Spinal cord (tissue), 10 donors: ENCODE data around the gene LRRC27. TPM values are rescaled to one million over a fixed set of nuclear protein-coding genes. Genes with fewer than 3 reads are reported as not detected.

Source experiments
- DNase-seq, 6 donors: peaks; one replicate each; pipeline versions ENCODE4 v3.0.0 to v3.0.0-alpha.2; 2013 to 2015; ENCODE audit warnings: low spot score in 6 of 6, low read depth in 4 of 6
- H3K27ac ChIP-seq: one replicate; pipeline ENCODE4 v1.5.1; 2013; ENCODE audit warnings: low read depth, low read length, control low read depth
- H3K27me3 ChIP-seq: one replicate; pipeline ENCODE4 v1.6.1; 2013; ENCODE audit warnings: low read length; ENCODE audit not compliant: control insufficient read depth, insufficient read depth
- H3K36me3 ChIP-seq: one replicate; pipeline ENCODE4 v1.6.1; 2013; ENCODE audit warnings: low read length; ENCODE audit not compliant: control insufficient read depth, insufficient read depth
- H3K4me1 ChIP-seq: one replicate; pipeline ENCODE4 v1.6.1; 2013; ENCODE audit warnings: low read length; ENCODE audit not compliant: control insufficient read depth, insufficient read depth
- H3K4me3 ChIP-seq: one replicate; pipeline ENCODE4 v1.5.1; 2013; ENCODE audit warnings: low read depth, low read length, control low read depth
- H3K9me3 ChIP-seq: one replicate; pipeline ENCODE4 v1.6.1; 2013; ENCODE audit warnings: low read length; ENCODE audit not compliant: control insufficient read depth, insufficient read depth
- WGBS: methylation state at CpG from one replicate; pipeline ENCODE4 v1.1.5; 2013; ENCODE audit warnings: missing lambda C conversion rate; ENCODE audit not compliant: insufficient coverage; 5-methylcytosine and 5-hydroxymethylcytosine counted together
- polyA plus RNA-seq, 2 donors: library from polyadenylated mRNA; unstranded; fragments of 120-200 nt; gene quantifications; one replicate each; pipeline ENCODE4 v1.2.1, GENCODE V29; 2013; ENCODE audit not compliant: insufficient read length in 2 of 2
- total RNA-seq, 2 donors: library from RNA; depleted of rRNA in 1 of 2; stranded (reverse); fragments of 120-200 nt in 1 of 2; fragments of >200 nt in 1 of 2; gene quantifications; one replicate each; pipeline versions ENCODE4 v1.2.3 to v1.2.4, GENCODE V29; 2013 to 2014
- donor health status: healthy.

LRRC27 gene
- total and polyA plus RNA-seq, 4 donors = 19.5 to 31.2 (median 26.5) TPM

GRCh38 chr10:132370426-132371340, 38.7 kb downstream of the LRRC27 start:
- no peak for DNase-seq
- Histone ChIP-seq H3K9me3 (no peaks in the 10 kb centered on the region), H3K27ac (no peak overlapping the region), H3K36me3 (peaks cover 60% of the 10 kb centered on the region), H3K4me3 (no peak overlapping the region), H3K4me1 (no peaks in the 10 kb centered on the region), H3K27me3 (no peaks in the 10 kb centered on the region)
- 92% methylated on average over 25 of the region's 31 CpGs for WGBS

- H3K4me3 ChIP-seq = no peak overlapping the region
- H3K27ac ChIP-seq = no peak overlapping the region
- H3K4me1 ChIP-seq = no peaks in the 10 kb centered on the region
- H3K36me3 ChIP-seq = peaks cover 56% of the 10 kb centered on the region
- H3K27me3 ChIP-seq = no peaks in the 10 kb centered on the region
- whole genome bisulfite sequencing = 81% methylated on average over 7 of the region's 9 CpGs
- DNase-seq = no peak
- no peaks in the 10 kb centered on the region for H3K9me3 ChIP-seq
These were observed 39.7 kb downstream of the LRRC27 start for GRCh38 chr10:132371641-132372081.

GRCh38 chr10:132372516-132373095, 40.6 kb downstream of the LRRC27 start:
- DNase-seq = no peak
- Histone ChIP-seq H3K36me3 (peaks cover 57% of the 10 kb centered on the region), H3K27me3 (no peaks in the 10 kb centered on the region), H3K4me3 (no peak overlapping the region), H3K4me1 (no peaks in the 10 kb centered on the region), H3K27ac (no peak overlapping the region), H3K9me3 (no peaks in the 10 kb centered on the region)
- 95% methylated on average over 15 of the region's 16 CpGs for WGBS

GRCh38 chr10:132373241-132373955, 41.4 kb downstream of the LRRC27 start:
- DNase-seq = no peak
- Histone ChIP-seq H3K36me3 (peaks cover 57% of the 10 kb centered on the region), H3K4me3 (no peak overlapping the region), H3K27me3 (no peaks in the 10 kb centered on the region), H3K9me3 (no peaks in the 10 kb centered on the region), H3K27ac (no peak overlapping the region), H3K4me1 (no peaks in the 10 kb centered on the region)
- whole genome bisulfite sequencing = 90% methylated on average over 25 of the region's 25 CpGs

GRCh38 chr10:132374176-132374575, 42.2 kb downstream of the LRRC27 start:
- Histone ChIP-seq H3K9me3 (no peaks in the 10 kb centered on the region), H3K4me1 (no peaks in the 10 kb centered on the region), H3K36me3 (peaks cover 59% of the 10 kb centered on the region), H3K27ac (no peak overlapping the region), H3K4me3 (no peak overlapping the region), H3K27me3 (no peaks in the 10 kb centered on the region)
- no peak for DNase-seq
- WGBS = 95% methylated on average over 4 of the region's 8 CpGs

GRCh38 chr10:132374612-132375011, 42.6 kb downstream of the LRRC27 start:
- no peaks in the 10 kb centered on the region for H3K9me3 ChIP-seq
- peaks cover 59% of the 10 kb centered on the region for H3K36me3 ChIP-seq
- H3K4me1 ChIP-seq = no peaks in the 10 kb centered on the region
- no peak overlapping the region for H3K27ac ChIP-seq
- DNase-seq = no peak
- WGBS = 95% methylated on average over 9 of the region's 14 CpGs
- no peak overlapping the region for H3K4me3 ChIP-seq
- H3K27me3 ChIP-seq = no peaks in the 10 kb centered on the region

- Histone ChIP-seq H3K4me1 (no peaks in the 10 kb centered on the region), H3K4me3 (no peak overlapping the region), H3K36me3 (peaks cover 59% of the 10 kb centered on the region), H3K9me3 (no peaks in the 10 kb centered on the region), H3K27me3 (no peaks in the 10 kb centered on the region), H3K27ac (no peak overlapping the region)
- no peak for DNase-seq
- WGBS = 79% methylated on average over 18 of the region's 26 CpGs
These were observed 43.3 kb downstream of the LRRC27 start for GRCh38 chr10:132375116-132375794.

- WGBS = 60% methylated on average over 2 of the region's 4 CpGs
- no peak for DNase-seq
- Histone ChIP-seq H3K4me1 (no peaks in the 10 kb centered on the region), H3K4me3 (no peak overlapping the region), H3K27ac (no peak overlapping the region), H3K27me3 (no peaks in the 10 kb centered on the region), H3K9me3 (no peaks in the 10 kb centered on the region), H3K36me3 (peaks cover 54% of the 10 kb centered on the region)
These were observed 43.9 kb downstream of the LRRC27 start for GRCh38 chr10:132375795-132376297.

- H3K4me1 ChIP-seq = no peaks in the 10 kb centered on the region
- H3K27me3 ChIP-seq = no peaks in the 10 kb centered on the region
- H3K9me3 ChIP-seq = peaks cover 1% of the 10 kb centered on the region
- 78% methylated on average over 14 of the region's 15 CpGs for WGBS
- H3K27ac ChIP-seq = no peak overlapping the region
- no peak for DNase-seq
- no peak overlapping the region for H3K4me3 ChIP-seq
- H3K36me3 ChIP-seq = peaks cover 48% of the 10 kb centered on the region
These were observed 44.4 kb downstream of the LRRC27 start for GRCh38 chr10:132376394-132376851.
